WTC11 (cell line): ENCODE data around the gene DOK7. TPM values are rescaled to one million over a fixed set of nuclear protein-coding genes. Genes with fewer than 3 reads are reported as not detected.

Experiments
- ATAC-seq: fragments of 200-7000 bp; cut with Tn5 transposase; 2 replicates; pipeline ENCODE4 v1.10.0; 2021; ENCODE audit warnings: mild to moderate bottlenecking, moderate library complexity
- CTCF ChIA-PET: fragments of 300-600 bp; sonication (Branson Sonifier 250); formaldehyde crosslinking; loops from one replicate; lab custom pipeline; 2021; ENCODE audit warnings: antibody characterized with exemption; lab: Charles Lee
- POLR2A ChIA-PET: fragments of 350-600 bp; sonication (Branson Sonifier 250); formaldehyde crosslinking; loops from one replicate; lab custom pipeline; 2021; ENCODE audit warnings: antibody characterized with exemption; lab: Charles Lee
- DNase-seq: peaks from one replicate; pipeline ENCODE4 v3.0.0; 2021; ENCODE audit warnings: low spot score
- H3K27ac Mint-ChIP-seq: 2 replicates; pipeline ENCODE4 v1.8.0; 2021; ENCODE audit warnings: mixed read lengths
- H3K27me3 Mint-ChIP-seq: 2 replicates; pipeline ENCODE4 v1.8.0; 2021; ENCODE audit warnings: low read depth, mild to moderate bottlenecking, moderate library complexity, mixed read lengths
- H3K36me3 Mint-ChIP-seq: 2 replicates; pipeline ENCODE4 v1.8.0; 2021; ENCODE audit warnings: mixed read lengths
- H3K4me1 Mint-ChIP-seq: 2 replicates; pipeline ENCODE4 v1.8.0; 2022; ENCODE audit warnings: mixed read lengths
- H3K4me3 Mint-ChIP-seq: 2 replicates; pipeline ENCODE4 v1.8.0; 2021; ENCODE audit warnings: mild to moderate bottlenecking, moderate library complexity, mixed read lengths
- H3K9me3 Mint-ChIP-seq: 2 replicates; pipeline ENCODE4 v1.8.0; 2021; ENCODE audit warnings: mixed read lengths
- CREM ChIP-seq: sonication (generic); formaldehyde crosslinking; IDR thresholded peaks from 2 replicates; pipeline ENCODE4 v1.8.1; 2022; ENCODE audit warnings: mild to moderate bottlenecking, missing genetic modification reagents, moderate library complexity
- E2F4 ChIP-seq: sonication (generic); formaldehyde crosslinking; IDR thresholded peaks from 2 replicates; pipeline ENCODE4 v1.8.1; 2022; ENCODE audit warnings: low read depth, mild to moderate bottlenecking, moderate library complexity, missing genetic modification reagents, borderline replicate concordance
- EMX1 ChIP-seq: fragments of 250-450 bp; sonication (Bioruptor Pico); IDR thresholded peaks from 2 replicates; pipeline ENCODE4 v1.8.0; 2021; ENCODE audit warnings: mild to moderate bottlenecking
- GRHL2 ChIP-seq: fragments of 250-450 bp; sonication (Bioruptor Pico); IDR thresholded peaks from 2 replicates; pipeline ENCODE4 v1.8.0; 2022; ENCODE audit warnings: mild to moderate bottlenecking, moderate library complexity; ENCODE audit not compliant: insufficient replicate concordance, severe bottlenecking
- JAZF1 ChIP-seq: fragments of 250-450 bp; sonication (Bioruptor Pico); IDR thresholded peaks from 2 replicates; pipeline ENCODE4 v1.9.0; 2021; ENCODE audit warnings: moderate library complexity, mild to moderate bottlenecking, inconsistent platforms
- JUN ChIP-seq: sonication (generic); formaldehyde crosslinking; IDR thresholded peaks from 2 replicates; pipeline ENCODE4 v1.8.0; 2023; ENCODE audit warnings: mild to moderate bottlenecking, missing genetic modification reagents
- MAX ChIP-seq: sonication (generic); formaldehyde crosslinking; IDR thresholded peaks from 2 replicates; pipeline ENCODE4 v1.8.0; 2022; ENCODE audit warnings: mild to moderate bottlenecking, missing genetic modification reagents
- MXD4 ChIP-seq: fragments of 250-450 bp; sonication (Bioruptor Pico); IDR thresholded peaks from 2 replicates; pipeline ENCODE4 v1.8.0; 2021; ENCODE audit warnings: mild to moderate bottlenecking, moderate library complexity, borderline replicate concordance
- NFE2L1 ChIP-seq: sonication (generic); formaldehyde crosslinking; IDR thresholded peaks from 2 replicates; pipeline ENCODE4 v1.8.1; 2023; ENCODE audit warnings: missing genetic modification reagents
- NFYB ChIP-seq: sonication (generic); formaldehyde crosslinking; conservative IDR thresholded peaks from 2 replicates; pipeline ENCODE4 v1.8.0; 2022; ENCODE audit warnings: low read depth, missing genetic modification reagents
- NR2C2 ChIP-seq: sonication (generic); formaldehyde crosslinking; IDR thresholded peaks from 2 replicates; pipeline ENCODE4 v1.8.0; 2022; ENCODE audit warnings: mild to moderate bottlenecking, missing genetic modification reagents
- PRDM15 ChIP-seq: sonication (generic); formaldehyde crosslinking; IDR thresholded peaks from 2 replicates; pipeline ENCODE4 v1.8.0; 2022; ENCODE audit warnings: missing genetic modification reagents
- RORB ChIP-seq: fragments of 250-450 bp; sonication (Bioruptor Pico); IDR thresholded peaks from 2 replicates; pipeline ENCODE4 v1.9.0; 2021; ENCODE audit warnings: mild to moderate bottlenecking
- SMAD3 ChIP-seq: sonication (generic); formaldehyde crosslinking; IDR thresholded peaks from 2 replicates; pipeline ENCODE4 v1.8.0; 2022; ENCODE audit warnings: missing genetic modification reagents, mild to moderate bottlenecking, borderline replicate concordance
- TEAD4 ChIP-seq: sonication (generic); formaldehyde crosslinking; IDR thresholded peaks from 2 replicates; pipeline ENCODE4 v1.8.0; 2022; ENCODE audit warnings: mild to moderate bottlenecking, missing genetic modification reagents
- ZNF232 ChIP-seq: sonication (generic); formaldehyde crosslinking; IDR thresholded peaks from 2 replicates; pipeline ENCODE4 v1.8.0; 2022; ENCODE audit warnings: mild to moderate bottlenecking, missing genetic modification reagents
- ZNF416 ChIP-seq: fragments of 250-450 bp; sonication (Bioruptor Pico); IDR thresholded peaks from 2 replicates; pipeline ENCODE4 v1.9.0; 2021; ENCODE audit warnings: mild to moderate bottlenecking, inconsistent platforms
- ZNF512 ChIP-seq: sonication (generic); formaldehyde crosslinking; IDR thresholded peaks from 2 replicates; pipeline ENCODE4 v1.8.1; 2022; ENCODE audit warnings: missing genetic modification reagents, borderline replicate concordance
- ZNF671 ChIP-seq: fragments of 250-450 bp; sonication (Bioruptor Pico); IDR thresholded peaks from 2 replicates; pipeline ENCODE4 v1.8.0; 2021; ENCODE audit warnings: mild to moderate bottlenecking
- total RNA-seq: library from RNA; stranded (reverse); gene quantifications from 3 replicates; pipeline ENCODE4 v1.2.3, GENCODE V29; 2021
- TF ChIP-seq, protein P1 (sequence below): sonication (generic); formaldehyde crosslinking; IDR thresholded peaks from 2 replicates; pipeline ENCODE4 v1.8.1; 2023; ENCODE audit warnings: mild to moderate bottlenecking, missing genetic modification reagents, moderate library complexity
- TF ChIP-seq, protein P2 (sequence below): sonication (generic); formaldehyde crosslinking; IDR thresholded peaks from 2 replicates; pipeline ENCODE4 v1.8.1; 2023; ENCODE audit warnings: mild to moderate bottlenecking, missing genetic modification reagents
- TF ChIP-seq, protein P3 (sequence below): sonication (generic); formaldehyde crosslinking; IDR thresholded peaks from 2 replicates; pipeline ENCODE4 v1.8.0; 2023; ENCODE audit warnings: missing genetic modification reagents
- TF ChIP-seq, protein P4 (sequence below): sonication (generic); formaldehyde crosslinking; IDR thresholded peaks from 2 replicates; pipeline ENCODE4 v1.8.1; 2022; ENCODE audit warnings: low read depth, missing genetic modification reagents, borderline replicate concordance

DOK7 gene
- total RNA-seq, 1 experiment from 2014 or later: 0.22 TPM

- Mint-ChIP-seq H3K27ac (no peak overlapping the region), H3K9me3 (no peaks in the 10 kb centered on the region), H3K27me3 (no peaks in the 10 kb centered on the region), H3K36me3 (peaks cover 34% of the 10 kb centered on the region), H3K4me1 (no peaks in the 10 kb centered on the region), H3K4me3 (no peak overlapping the region)
- DNase-seq: no peak
- no peak for ATAC-seq
- TF ChIP-seq SMAD3 (no peak), MXD4 (CRISPR knock-in tag) (no peak), CREM (CRISPR knock-in tag) (no peak), JAZF1 (no peak), ZNF232 (CRISPR knock-in tag) (no peak), EMX1 (CRISPR knock-in tag) (no peak), ZNF671 (CRISPR knock-in tag) (no peak)
- TF ChIP-seq, protein P1, sequence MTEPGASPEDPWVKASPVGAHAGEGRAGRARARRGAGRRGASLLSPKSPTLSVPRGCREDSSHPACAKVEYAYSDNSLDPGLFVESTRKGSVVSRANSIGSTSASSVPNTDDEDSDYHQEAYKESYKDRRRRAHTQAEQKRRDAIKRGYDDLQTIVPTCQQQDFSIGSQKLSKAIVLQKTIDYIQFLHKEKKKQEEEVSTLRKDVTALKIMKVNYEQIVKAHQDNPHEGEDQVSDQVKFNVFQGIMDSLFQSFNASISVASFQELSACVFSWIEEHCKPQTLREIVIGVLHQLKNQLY (CRISPR knock-in tag): no peak
- TF ChIP-seq, protein P2, sequence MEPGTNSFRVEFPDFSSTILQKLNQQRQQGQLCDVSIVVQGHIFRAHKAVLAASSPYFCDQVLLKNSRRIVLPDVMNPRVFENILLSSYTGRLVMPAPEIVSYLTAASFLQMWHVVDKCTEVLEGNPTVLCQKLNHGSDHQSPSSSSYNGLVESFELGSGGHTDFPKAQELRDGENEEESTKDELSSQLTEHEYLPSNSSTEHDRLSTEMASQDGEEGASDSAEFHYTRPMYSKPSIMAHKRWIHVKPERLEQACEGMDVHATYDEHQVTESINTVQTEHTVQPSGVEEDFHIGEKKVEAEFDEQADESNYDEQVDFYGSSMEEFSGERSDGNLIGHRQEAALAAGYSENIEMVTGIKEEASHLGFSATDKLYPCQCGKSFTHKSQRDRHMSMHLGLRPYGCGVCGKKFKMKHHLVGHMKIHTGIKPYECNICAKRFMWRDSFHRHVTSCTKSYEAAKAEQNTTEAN (CRISPR knock-in tag): no peak
- ChIA-PET POLR2A (no interaction called here), CTCF (interaction anchor here (2.5 kb wide), 1 partner anchor 10 kb away, joined by 42 read pairs; no protein-coding TSS in a partner anchor)
Measured at GRCh38 chr4:3505231-3505630, 42.1 kb downstream of the DOK7 start.

DNA sequence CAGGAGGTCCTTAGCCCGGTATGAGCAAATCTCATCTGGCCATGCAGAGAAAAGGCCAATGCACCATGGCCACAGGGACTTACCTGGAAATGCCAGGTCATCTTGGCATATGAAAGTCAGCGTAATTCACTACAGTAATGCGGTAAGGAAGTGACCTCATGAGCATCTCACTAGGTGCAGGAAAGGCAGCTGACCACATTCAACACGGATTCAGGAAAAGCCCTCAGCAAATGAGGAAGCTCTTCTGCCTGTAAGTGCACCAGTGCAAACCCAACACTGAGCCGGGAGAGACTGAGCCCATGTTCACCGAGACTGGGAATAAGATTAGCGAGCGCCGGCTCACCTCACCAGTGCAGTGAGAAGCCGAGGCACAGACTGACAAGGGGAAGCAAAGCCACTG is 45.4 kb downstream of the DOK7 start:
- H3K27ac Mint-ChIP-seq: no peak overlapping the region
- H3K4me3 Mint-ChIP-seq: no peak overlapping the region
- CTCF ChIA-PET: no interaction called here
- H3K27me3 Mint-ChIP-seq: no peaks in the 10 kb centered on the region
- ATAC-seq (no peak), DNase-seq (no peak)
- no peaks in the 10 kb centered on the region for H3K9me3 Mint-ChIP-seq
- H3K36me3 Mint-ChIP-seq: peaks cover 58% of the 10 kb centered on the region
- TF ChIP-seq RORB (CRISPR knock-in tag): no peak
- no peak for TF ChIP-seq SMAD3
- TF ChIP-seq, protein P3, sequence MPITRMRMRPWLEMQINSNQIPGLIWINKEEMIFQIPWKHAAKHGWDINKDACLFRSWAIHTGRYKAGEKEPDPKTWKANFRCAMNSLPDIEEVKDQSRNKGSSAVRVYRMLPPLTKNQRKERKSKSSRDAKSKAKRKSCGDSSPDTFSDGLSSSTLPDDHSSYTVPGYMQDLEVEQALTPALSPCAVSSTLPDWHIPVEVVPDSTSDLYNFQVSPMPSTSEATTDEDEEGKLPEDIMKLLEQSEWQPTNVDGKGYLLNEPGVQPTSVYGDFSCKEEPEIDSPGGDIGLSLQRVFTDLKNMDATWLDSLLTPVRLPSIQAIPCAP (CRISPR knock-in tag): no peak
- no peak for TF ChIP-seq NR2C2 (CRISPR knock-in tag)
- TF ChIP-seq JAZF1: no peak
- TF ChIP-seq, protein P2 (CRISPR knock-in tag): no peak
- TF ChIP-seq PRDM15 (CRISPR knock-in tag): no peak
- no peak for TF ChIP-seq ZNF512 (CRISPR knock-in tag)
- no peak for TF ChIP-seq E2F4
- TF ChIP-seq, protein P4, sequence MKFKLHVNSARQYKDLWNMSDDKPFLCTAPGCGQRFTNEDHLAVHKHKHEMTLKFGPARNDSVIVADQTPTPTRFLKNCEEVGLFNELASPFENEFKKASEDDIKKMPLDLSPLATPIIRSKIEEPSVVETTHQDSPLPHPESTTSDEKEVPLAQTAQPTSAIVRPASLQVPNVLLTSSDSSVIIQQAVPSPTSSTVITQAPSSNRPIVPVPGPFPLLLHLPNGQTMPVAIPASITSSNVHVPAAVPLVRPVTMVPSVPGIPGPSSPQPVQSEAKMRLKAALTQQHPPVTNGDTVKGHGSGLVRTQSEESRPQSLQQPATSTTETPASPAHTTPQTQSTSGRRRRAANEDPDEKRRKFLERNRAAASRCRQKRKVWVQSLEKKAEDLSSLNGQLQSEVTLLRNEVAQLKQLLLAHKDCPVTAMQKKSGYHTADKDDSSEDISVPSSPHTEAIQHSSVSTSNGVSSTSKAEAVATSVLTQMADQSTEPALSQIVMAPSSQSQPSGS: no peak
- no peak for TF ChIP-seq ZNF416
- no peak for TF ChIP-seq MAX (CRISPR knock-in tag)
- no peak for TF ChIP-seq TEAD4 (CRISPR knock-in tag)
- no peak for TF ChIP-seq NFYB
- TF ChIP-seq NFE2L1 (CRISPR knock-in tag): no peak
- TF ChIP-seq GRHL2: no peak
- no peak for TF ChIP-seq JUN (CRISPR knock-in tag)
- POLR2A ChIA-PET: no interaction called here
- H3K4me1 Mint-ChIP-seq: no peaks in the 10 kb centered on the region
